Smooth muscle cell (in vitro differentiated cells): ENCODE data around the gene CD63. TPM values are rescaled to one million over a fixed set of nuclear protein-coding genes. Genes with fewer than 3 reads are reported as not detected.

Experiments
- DNase-seq: peaks from one replicate; lab custom pipeline; 2025; ENCODE audit not compliant: unreplicated experiment; lab: John Stamatoyannopoulos, UW
- H2AFZ ChIP-seq: fragments of 200-600 bp; sonication (generic); 2 replicates; pipeline ENCODE4 v1.6.0; 2016; ENCODE audit warnings: antibody characterized with exemption, low read depth, mild to moderate bottlenecking
- H3F3A ChIP-seq: fragments of 200-600 bp; sonication (generic); 2 replicates; pipeline ENCODE4 v1.6.0; 2017; ENCODE audit warnings: antibody characterized with exemption, low read depth
- H3K27ac ChIP-seq: fragments of 200-600 bp; sonication (generic); 2 replicates; pipeline ENCODE4 v1.5.1; 2016; ENCODE audit warnings: low read depth, mild to moderate bottlenecking
- H3K27me3 ChIP-seq: fragments of 200-600 bp; sonication (generic); 2 replicates; pipeline ENCODE4 v1.6.1; 2016; ENCODE audit warnings: low read depth, mild to moderate bottlenecking
- H3K36me3 ChIP-seq: fragments of 200-600 bp; sonication (generic); 2 replicates; pipeline ENCODE4 v1.5.1; 2016; ENCODE audit warnings: low read depth
- H3K4me1 ChIP-seq: fragments of 200-600 bp; sonication (generic); 2 replicates; pipeline ENCODE4 v1.5.1; 2016; ENCODE audit warnings: low read depth
- H3K4me2 ChIP-seq: fragments of 200-600 bp; sonication (generic); 2 replicates; pipeline ENCODE4 v1.6.0; 2016; ENCODE audit warnings: mild to moderate bottlenecking
- H3K4me3 ChIP-seq: fragments of 200-600 bp; sonication (generic); 2 replicates; pipeline ENCODE4 v1.5.1; 2016; ENCODE audit warnings: mild to moderate bottlenecking
- H3K79me2 ChIP-seq: fragments of 200-600 bp; sonication (generic); 2 replicates; pipeline ENCODE4 v1.6.0; 2016; ENCODE audit warnings: low read depth, mild to moderate bottlenecking
- H3K9ac ChIP-seq: fragments of 200-600 bp; sonication (generic); 2 replicates; pipeline ENCODE4 v1.6.0; 2016; ENCODE audit warnings: low read depth
- H3K9me3 ChIP-seq: fragments of 200-600 bp; sonication (generic); replicated peaks from 2 replicates; pipeline ENCODE4 v1.5.1; 2016; ENCODE audit warnings: low read depth
- H4K20me1 ChIP-seq: fragments of 200-600 bp; sonication (generic); 2 replicates; pipeline ENCODE4 v1.6.0; 2016; ENCODE audit warnings: low read depth
- WGBS: methylation state at CpG from one replicate; pipeline ENCODE4 v1.1.7; 2016; ENCODE audit warnings: low lambda C conversion rate; 5-methylcytosine and 5-hydroxymethylcytosine counted together
- polyA plus RNA-seq: library from polyadenylated mRNA; unstranded; fragments of >200 nt; fragmentation: Nextera tagmentation; extraction: Ambion mirVana; gene quantifications from 2 replicates; pipeline ENCODE4 v1.2.1, GENCODE V29; 2016
- total RNA-seq: library from RNA; depleted of rRNA; stranded (reverse); fragments of >200 nt; gene quantifications from 2 replicates; pipeline ENCODE4 v1.2.3, GENCODE V29; 2014
- TF ChIP-seq, protein P1 (sequence below): fragments of 200-600 bp; sonication (generic); IDR thresholded peaks from 2 replicates; pipeline ENCODE4 v1.5.1; 2017; ENCODE audit warnings: borderline replicate concordance, mild to moderate bottlenecking, antibody characterized with exemption; ENCODE audit not compliant: insufficient read depth, poor library complexity, severe bottlenecking

Gene CD63
- total and polyA plus RNA-seq, 2 experiments from 2014 or later, result 1,107 to 2,317 TPM

DNA sequence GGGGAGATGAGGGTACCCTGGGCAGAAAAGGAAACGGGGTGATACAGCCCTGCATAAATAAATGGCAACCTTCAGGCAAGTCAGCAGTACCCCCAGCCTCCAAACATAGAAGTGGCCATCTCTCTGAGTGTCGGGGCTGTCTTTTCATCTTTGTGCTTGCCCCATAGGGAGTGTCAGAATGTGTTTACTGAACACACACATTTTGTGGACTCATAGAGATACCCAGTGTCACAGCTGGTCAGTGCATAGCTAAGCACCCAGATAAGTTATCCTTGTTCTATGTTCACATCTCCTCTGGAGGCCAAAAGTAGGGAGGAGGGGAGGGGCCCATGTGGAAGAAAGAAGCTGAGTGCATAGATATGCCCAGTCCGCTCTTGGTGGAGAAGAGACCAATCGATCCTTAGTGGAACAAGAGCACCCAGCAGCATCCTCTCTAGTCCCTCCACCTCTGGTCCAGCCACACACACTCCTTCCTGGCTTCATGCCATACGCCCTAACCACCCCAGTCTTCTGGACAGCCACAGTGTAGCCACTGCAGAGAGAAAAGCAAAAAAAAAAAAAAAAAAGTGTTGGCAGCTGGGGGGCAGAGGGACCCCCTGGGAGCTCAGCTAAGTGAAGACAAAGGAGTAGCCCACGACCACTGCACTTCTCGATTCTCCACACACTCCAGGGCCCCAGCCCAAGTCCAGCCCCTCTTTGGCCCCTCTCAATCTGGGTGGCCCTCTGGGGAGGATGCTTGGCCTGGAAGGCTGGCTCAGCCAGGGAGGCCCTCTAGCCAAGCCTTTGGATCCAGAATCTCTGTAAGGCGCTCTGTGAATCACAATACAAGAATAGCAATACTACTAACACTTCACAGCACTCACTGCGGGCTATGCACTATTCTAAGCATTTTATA, 23.7 kb downstream of the CD63 start:
- Histone ChIP-seq H3K4me3 (no peak overlapping the region), H3K4me2 (no peak overlapping the region), H4K20me1 (no peaks in the 10 kb centered on the region), H3K36me3 (no peaks in the 10 kb centered on the region), H3F3A (no peaks in the 10 kb centered on the region), H3K79me2 (no peaks in the 10 kb centered on the region), H3K27me3 (peaks cover 36% of the 10 kb centered on the region), H2AFZ (no peak overlapping the region), H3K27ac (no peak overlapping the region), H3K4me1 (peaks cover 3% of the 10 kb centered on the region), H3K9ac (no peak overlapping the region), H3K9me3 (no peaks in the 10 kb centered on the region)
- DNase-seq, result no peak
- TF ChIP-seq, protein P1, sequence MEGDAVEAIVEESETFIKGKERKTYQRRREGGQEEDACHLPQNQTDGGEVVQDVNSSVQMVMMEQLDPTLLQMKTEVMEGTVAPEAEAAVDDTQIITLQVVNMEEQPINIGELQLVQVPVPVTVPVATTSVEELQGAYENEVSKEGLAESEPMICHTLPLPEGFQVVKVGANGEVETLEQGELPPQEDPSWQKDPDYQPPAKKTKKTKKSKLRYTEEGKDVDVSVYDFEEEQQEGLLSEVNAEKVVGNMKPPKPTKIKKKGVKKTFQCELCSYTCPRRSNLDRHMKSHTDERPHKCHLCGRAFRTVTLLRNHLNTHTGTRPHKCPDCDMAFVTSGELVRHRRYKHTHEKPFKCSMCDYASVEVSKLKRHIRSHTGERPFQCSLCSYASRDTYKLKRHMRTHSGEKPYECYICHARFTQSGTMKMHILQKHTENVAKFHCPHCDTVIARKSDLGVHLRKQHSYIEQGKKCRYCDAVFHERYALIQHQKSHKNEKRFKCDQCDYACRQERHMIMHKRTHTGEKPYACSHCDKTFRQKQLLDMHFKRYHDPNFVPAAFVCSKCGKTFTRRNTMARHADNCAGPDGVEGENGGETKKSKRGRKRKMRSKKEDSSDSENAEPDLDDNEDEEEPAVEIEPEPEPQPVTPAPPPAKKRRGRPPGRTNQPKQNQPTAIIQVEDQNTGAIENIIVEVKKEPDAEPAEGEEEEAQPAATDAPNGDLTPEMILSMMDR, result no peak
- WGBS, result 83% methylated on average over 9 of the region's 9 CpGs

DNA sequence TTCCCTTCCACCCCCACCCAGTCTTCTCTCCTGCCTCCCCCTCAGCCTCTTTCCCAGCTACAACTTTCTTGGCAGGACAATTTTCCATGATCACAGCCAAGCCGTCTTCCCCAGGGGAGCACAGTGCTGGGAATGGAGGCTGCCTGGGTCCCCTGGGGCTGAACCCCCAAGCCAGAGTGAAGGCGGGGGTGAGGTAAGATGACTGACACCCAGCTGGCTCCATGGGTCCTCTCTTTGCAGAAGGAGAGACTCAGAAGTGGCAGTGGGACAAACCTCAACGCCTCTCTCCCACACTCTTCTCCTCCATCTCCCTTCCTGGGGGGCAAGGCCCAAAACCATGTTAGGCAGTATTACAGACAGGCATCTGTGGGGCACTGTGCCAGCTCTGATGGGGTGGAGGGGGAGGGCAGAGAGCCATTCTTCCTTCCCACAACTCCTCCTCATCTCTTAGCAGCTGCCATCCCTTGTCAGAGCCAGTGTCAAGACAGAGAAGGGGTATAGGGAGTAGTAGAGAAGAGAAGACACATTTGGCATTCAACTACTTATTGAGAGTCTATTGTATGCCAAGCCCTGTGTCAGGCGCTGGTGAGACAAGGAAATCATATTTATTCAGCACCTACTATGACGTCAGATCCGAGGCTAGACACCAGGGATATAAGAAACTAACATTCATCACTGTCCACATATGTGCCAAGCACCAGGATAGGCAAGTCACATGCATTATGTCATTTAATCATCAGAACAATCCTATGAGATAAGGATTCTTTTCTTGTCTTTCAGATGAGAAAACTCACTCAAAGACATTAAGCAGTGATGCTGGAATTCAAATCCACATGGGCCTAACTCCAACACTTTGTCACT, 24.7 kb downstream of the CD63 start:
- Histone ChIP-seq H3K4me1 (peaks cover 3% of the 10 kb centered on the region), H4K20me1 (no peaks in the 10 kb centered on the region), H3F3A (no peaks in the 10 kb centered on the region), H3K27ac (no peak overlapping the region), H3K9ac (no peak overlapping the region), H3K79me2 (no peaks in the 10 kb centered on the region), H3K4me3 (no peak overlapping the region), H2AFZ (no peak overlapping the region), H3K4me2 (no peak overlapping the region), H3K36me3 (no peaks in the 10 kb centered on the region), H3K27me3 (peaks cover 26% of the 10 kb centered on the region), H3K9me3 (no peaks in the 10 kb centered on the region)
- WGBS, result 89% methylated on average over 6 of the region's 6 CpGs
- TF ChIP-seq, protein P1, result no peak
- no peak for DNase-seq

DNA sequence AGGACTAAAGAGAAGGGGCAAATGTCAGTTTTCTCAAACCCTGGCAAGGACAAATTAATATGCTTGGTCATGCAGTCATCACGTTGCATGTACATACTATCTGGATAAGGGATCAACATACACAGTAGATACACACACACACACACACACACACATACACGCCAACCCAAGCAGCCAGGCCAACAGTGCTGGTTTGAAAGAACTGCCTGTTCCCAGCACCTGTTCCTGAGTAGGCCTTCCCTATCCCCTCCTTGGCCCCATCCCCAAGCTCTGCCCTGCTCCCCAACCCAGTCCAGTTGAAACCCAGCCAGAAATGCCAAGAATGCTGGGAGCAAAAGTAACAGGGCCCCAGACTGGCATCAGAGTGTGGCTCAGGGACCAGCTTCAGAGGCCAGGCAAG, 25.5 kb downstream of the CD63 start:
- H3K4me3 ChIP-seq, result no peak overlapping the region
- no peak for DNase-seq
- H3K36me3 ChIP-seq, result no peaks in the 10 kb centered on the region
- no peak overlapping the region for H2AFZ ChIP-seq
- 98% methylated on average over 2 of the region's 2 CpGs for WGBS
- H4K20me1 ChIP-seq, result no peaks in the 10 kb centered on the region
- H3K27ac ChIP-seq, result no peak overlapping the region
- H3K4me1 ChIP-seq, result peaks cover 3% of the 10 kb centered on the region
- H3F3A ChIP-seq, result no peaks in the 10 kb centered on the region
- H3K79me2 ChIP-seq, result no peaks in the 10 kb centered on the region
- H3K4me2 ChIP-seq, result no peak overlapping the region
- peaks cover 18% of the 10 kb centered on the region for H3K27me3 ChIP-seq
- no peaks in the 10 kb centered on the region for H3K9me3 ChIP-seq
- TF ChIP-seq, protein P1, result no peak
- no peak overlapping the region for H3K9ac ChIP-seq
